ENCODE measurements around the gene LGALSL. TPM values are rescaled to one million over a fixed set of nuclear protein-coding genes. Genes with fewer than 3 reads are reported as not detected.

Gene LGALSL
- total RNA-seq, 1 donor from 2014 or later, result 30.2 TPM

GRCh38 chr2:64482243-64482642 lies 28.3 kb downstream of the LGALSL start:
- no peak overlapping the region for H3K27ac Mint-ChIP-seq (ENCODE audit: unreplicated experiment)
- TF ChIP-seq, protein P1, sequence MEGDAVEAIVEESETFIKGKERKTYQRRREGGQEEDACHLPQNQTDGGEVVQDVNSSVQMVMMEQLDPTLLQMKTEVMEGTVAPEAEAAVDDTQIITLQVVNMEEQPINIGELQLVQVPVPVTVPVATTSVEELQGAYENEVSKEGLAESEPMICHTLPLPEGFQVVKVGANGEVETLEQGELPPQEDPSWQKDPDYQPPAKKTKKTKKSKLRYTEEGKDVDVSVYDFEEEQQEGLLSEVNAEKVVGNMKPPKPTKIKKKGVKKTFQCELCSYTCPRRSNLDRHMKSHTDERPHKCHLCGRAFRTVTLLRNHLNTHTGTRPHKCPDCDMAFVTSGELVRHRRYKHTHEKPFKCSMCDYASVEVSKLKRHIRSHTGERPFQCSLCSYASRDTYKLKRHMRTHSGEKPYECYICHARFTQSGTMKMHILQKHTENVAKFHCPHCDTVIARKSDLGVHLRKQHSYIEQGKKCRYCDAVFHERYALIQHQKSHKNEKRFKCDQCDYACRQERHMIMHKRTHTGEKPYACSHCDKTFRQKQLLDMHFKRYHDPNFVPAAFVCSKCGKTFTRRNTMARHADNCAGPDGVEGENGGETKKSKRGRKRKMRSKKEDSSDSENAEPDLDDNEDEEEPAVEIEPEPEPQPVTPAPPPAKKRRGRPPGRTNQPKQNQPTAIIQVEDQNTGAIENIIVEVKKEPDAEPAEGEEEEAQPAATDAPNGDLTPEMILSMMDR (IDR thresholded peaks at IDR 0.05; ENCODE audit: unreplicated experiment), result no peak
- no peak overlapping the region for H3K4me3 Mint-ChIP-seq (ENCODE audit: unreplicated experiment)
- DNase-seq (ENCODE audit: low spot score), result no peak
- no peaks in the 10 kb centered on the region for H3K9me3 Mint-ChIP-seq (ENCODE audit: unreplicated experiment)
- no peaks in the 10 kb centered on the region for H3K36me3 Mint-ChIP-seq (ENCODE audit: low read depth, unreplicated experiment)
- peaks cover 3% of the 10 kb centered on the region for H3K27me3 Mint-ChIP-seq (ENCODE audit: unreplicated experiment)
- H3K4me1 Mint-ChIP-seq (ENCODE audit: unreplicated experiment), result peaks cover 10% of the 10 kb centered on the region

DNA sequence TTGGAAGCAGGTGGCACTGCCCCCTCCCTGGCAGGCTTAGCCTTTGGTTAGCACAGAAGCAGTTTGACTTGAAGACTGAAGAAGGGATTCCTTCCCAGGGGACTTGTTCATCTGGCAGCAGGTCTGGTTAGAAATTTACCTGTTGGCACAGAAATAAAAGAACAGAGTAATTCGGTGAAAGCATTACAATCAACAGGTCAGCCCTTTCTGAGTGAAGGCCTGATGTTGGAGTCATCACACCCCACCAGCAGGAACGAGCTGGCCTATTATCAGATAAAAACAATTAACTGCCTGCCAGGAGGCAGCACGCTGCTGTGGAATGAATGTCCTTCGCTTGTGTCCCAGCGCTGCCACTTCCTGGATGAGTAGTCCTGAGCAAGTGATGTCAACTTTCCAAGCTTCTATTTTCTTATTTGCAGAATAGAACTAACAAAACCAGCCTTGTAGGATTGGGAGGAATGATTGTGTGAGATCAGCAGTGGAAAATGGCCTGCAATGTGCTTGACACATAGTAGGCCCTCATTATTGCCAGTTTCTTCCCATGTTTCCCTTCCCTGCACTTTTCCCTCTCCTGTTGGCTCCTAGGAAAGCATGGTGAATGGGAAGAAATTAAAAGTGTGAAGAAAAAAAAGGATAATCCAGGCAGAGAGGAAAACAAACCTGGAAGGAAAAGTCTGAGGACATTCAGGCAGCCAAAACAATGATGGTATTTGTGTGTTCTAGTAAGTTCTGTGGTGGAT lies 29.0 kb downstream of the LGALSL start:
- H3K4me3 Mint-ChIP-seq (ENCODE audit: unreplicated experiment), result no peak overlapping the region
- TF ChIP-seq, protein P1 (IDR thresholded peaks at IDR 0.05; ENCODE audit: unreplicated experiment), result no peak

GRCh38 chr2:64485331-64485730 lies 31.4 kb downstream of the LGALSL start:
- no peaks in the 10 kb centered on the region for H3K27me3 Mint-ChIP-seq (ENCODE audit: unreplicated experiment)
- peaks cover 38% of the 10 kb centered on the region for H3K4me1 Mint-ChIP-seq (ENCODE audit: unreplicated experiment)
- no peaks in the 10 kb centered on the region for H3K36me3 Mint-ChIP-seq (ENCODE audit: low read depth, unreplicated experiment)
- TF ChIP-seq, protein P1 (IDR thresholded peaks at IDR 0.05; ENCODE audit: unreplicated experiment), result no peak
- H3K9me3 Mint-ChIP-seq (ENCODE audit: unreplicated experiment), result no peaks in the 10 kb centered on the region
- H3K27ac Mint-ChIP-seq (ENCODE audit: unreplicated experiment), result no peak overlapping the region
- no peak overlapping the region for H3K4me3 Mint-ChIP-seq (ENCODE audit: unreplicated experiment)
- DNase-seq (ENCODE audit: low spot score), result no peak

More for the DNA sequence above, 29.0 kb downstream of the LGALSL start:
- Mint-ChIP-seq H3K27me3 (ENCODE audit: unreplicated experiment) (no peaks in the 10 kb centered on the region), H3K36me3 (ENCODE audit: low read depth, unreplicated experiment) (no peaks in the 10 kb centered on the region), H3K27ac (ENCODE audit: unreplicated experiment) (no peak overlapping the region), H3K4me1 (ENCODE audit: unreplicated experiment) (peaks cover 15% of the 10 kb centered on the region), H3K9me3 (ENCODE audit: unreplicated experiment) (no peaks in the 10 kb centered on the region)
- no peak for DNase-seq (ENCODE audit: low spot score)

DNA sequence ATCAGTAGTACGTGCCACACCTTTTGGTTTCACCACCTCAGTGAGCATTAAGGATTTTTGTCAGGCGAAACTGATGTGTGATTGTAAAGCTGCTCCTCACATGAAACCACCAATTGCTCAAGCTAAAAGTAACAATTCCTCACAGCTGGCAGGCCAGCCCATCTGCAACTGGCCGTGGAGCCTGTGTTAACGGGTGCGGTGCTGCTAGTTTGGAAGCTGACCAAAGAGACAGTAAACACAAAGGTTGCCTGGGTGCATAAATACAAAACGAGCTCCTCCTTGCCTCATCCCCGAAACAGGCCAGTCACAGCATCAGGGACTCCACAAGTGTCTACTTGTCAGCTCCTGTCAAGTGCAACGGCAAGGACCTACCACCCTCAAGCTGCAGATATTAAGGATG lies 32.0 kb downstream of the LGALSL start:
- no peaks in the 10 kb centered on the region for H3K36me3 Mint-ChIP-seq (ENCODE audit: low read depth, unreplicated experiment)
- no peak for DNase-seq (ENCODE audit: low spot score)
- no peaks in the 10 kb centered on the region for H3K9me3 Mint-ChIP-seq (ENCODE audit: unreplicated experiment)
- no peak overlapping the region for H3K4me3 Mint-ChIP-seq (ENCODE audit: unreplicated experiment)
- no peaks in the 10 kb centered on the region for H3K27me3 Mint-ChIP-seq (ENCODE audit: unreplicated experiment)
- TF ChIP-seq, protein P1 (IDR thresholded peaks at IDR 0.05; ENCODE audit: unreplicated experiment), result no peak
- no peak overlapping the region for H3K27ac Mint-ChIP-seq (ENCODE audit: unreplicated experiment)
- peaks cover 40% of the 10 kb centered on the region for H3K4me1 Mint-ChIP-seq (ENCODE audit: unreplicated experiment)

DNA sequence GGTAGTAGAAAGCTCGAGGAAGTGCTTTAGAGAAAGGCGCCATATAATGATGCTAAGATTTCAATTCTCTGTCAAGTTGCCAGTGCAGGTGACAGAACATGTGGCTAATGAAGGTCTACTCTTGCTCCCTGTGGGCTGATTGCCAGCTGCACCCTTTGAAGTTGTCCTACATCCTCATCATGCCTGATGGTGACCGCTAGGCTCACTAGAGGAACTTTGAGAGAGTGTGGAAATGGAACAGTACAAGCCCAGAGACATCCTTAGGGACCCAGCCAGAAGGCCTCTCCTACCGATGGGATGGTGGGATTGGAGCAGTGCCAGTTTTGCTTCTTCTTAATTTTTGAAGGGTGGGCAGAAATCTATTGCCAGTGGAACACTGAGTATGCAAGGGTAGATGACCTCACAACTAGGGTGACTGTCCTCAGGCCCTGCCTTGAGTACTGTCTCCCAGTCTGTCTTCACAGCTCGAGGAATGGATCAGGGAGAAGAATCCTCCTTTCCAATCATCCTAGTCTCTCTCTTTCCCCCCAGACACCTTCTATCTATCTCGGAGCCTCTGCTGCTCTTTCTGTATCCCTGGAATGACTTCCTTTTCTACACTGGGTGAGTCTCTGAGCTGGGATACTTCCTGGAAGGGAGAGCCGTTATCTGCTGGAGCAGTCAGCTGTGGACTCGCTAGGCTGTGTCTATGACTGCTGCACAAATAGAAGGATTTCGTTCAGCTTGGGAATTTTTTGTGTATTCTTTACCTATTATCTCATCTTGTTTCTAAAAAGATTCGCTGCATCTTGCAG lies 33.5 kb downstream of the LGALSL start:
- Mint-ChIP-seq H3K4me1 (ENCODE audit: unreplicated experiment) (peaks cover 50% of the 10 kb centered on the region), H3K27me3 (ENCODE audit: unreplicated experiment) (no peaks in the 10 kb centered on the region), H3K9me3 (ENCODE audit: unreplicated experiment) (no peaks in the 10 kb centered on the region), H3K27ac (ENCODE audit: unreplicated experiment) (peak overlapping the region; percentile 25), H3K4me3 (ENCODE audit: unreplicated experiment) (no peak overlapping the region), H3K36me3 (ENCODE audit: low read depth, unreplicated experiment) (no peaks in the 10 kb centered on the region)
- TF ChIP-seq, protein P1 (IDR thresholded peaks at IDR 0.05; ENCODE audit: unreplicated experiment), result no peak
- DNase-seq (ENCODE audit: low spot score), result no peak

Measured in endothelial cell (in vitro differentiated cells).